K562 (cell line): ENCODE results near the gene SPRING1. TPM values are rescaled to one million over a fixed set of nuclear protein-coding genes. Genes with fewer than 3 reads are reported as not detected.

Experiments
- ATAC-seq: fragments of 200-7000 bp; cut with Tn5 transposase; 3 replicates; pipeline ENCODE4 v1.9.1; 2020; ENCODE audit warnings: moderate library complexity
- BruUV-seq: library from RNA; stranded (reverse); fragments of 400-500 nt; replicated peaks from 2 replicates; lab custom pipeline; 2021; lab: Mats Ljungman, UMichigan
- CTCF ChIA-PET: fragments of 300-600 bp; formaldehyde crosslinking; extraction: SDS; loops from one replicate; lab custom pipeline; 2021; ENCODE audit warnings: low intra/inter-chr PET ratio; lab: Yijun Ruan, JAX
- POLR2A ChIA-PET: fragments of 300-600, 350-650 bp; sonication (Branson Sonifier 250); formaldehyde crosslinking; extraction: SDS; loops from one replicate; lab custom pipeline; 2021; ENCODE audit warnings: antibody characterized with exemption, inconsistent platforms; lab: Yijun Ruan, JAX
- DNase-seq, 4 experiments: peaks; one replicate each; pipeline versions ENCODE4 v3.0.0 to v3.0.0-alpha.2; 2011 to 2018; ENCODE audit warnings: low spot score in 3 of 4, mixed read lengths in 3 of 4; ENCODE audit errors: extremely low read depth in 1 of 4
- FAIRE-seq: peaks from 2 replicates; lab custom pipeline; 2011; peaks lifted over from hg19 to GRCh38; lab: Jason Lieb, UNC
- H2AFZ ChIP-seq: 2 replicates; pipeline ENCODE4 v1.6.0; 2011; ENCODE audit warnings: low read depth, low read length, control low read depth, inconsistent platforms
- H3K27ac ChIP-seq: fragments of 200-600 bp; 3 replicates; pipeline ENCODE4 v1.8.0; 2011; ENCODE audit warnings: low read depth, mild to moderate bottlenecking, control low read depth, inconsistent platforms, low read length, moderate library complexity, mixed read lengths; ENCODE audit errors: extremely low read depth
- H3K27me3 ChIP-seq, 2 experiments: fragments of 300-600 bp in 1 of 2; 2 replicates in 1 of 2; 3 replicates in 1 of 2; pipeline versions ENCODE4 v1.6.0 to v1.8.0; 2011; ENCODE audit warnings: inconsistent platforms in 2 of 2, low read length in 2 of 2, mild to moderate bottlenecking in 1 of 2, mixed read lengths in 1 of 2, moderate library complexity in 1 of 2; ENCODE audit not compliant: control insufficient read depth in 2 of 2, insufficient read depth in 2 of 2
- H3K36me3 ChIP-seq: fragments of 300-600 bp; 3 replicates; pipeline ENCODE4 v1.8.0; 2011; ENCODE audit warnings: mild to moderate bottlenecking, low read length, inconsistent platforms; ENCODE audit not compliant: control insufficient read depth, insufficient read depth
- H3K4me1 ChIP-seq, 2 experiments: fragments of 200-600 bp in 1 of 2; replicated peaks in 1 of 2; 2 replicates in 1 of 2; 3 replicates in 1 of 2; pipeline versions ENCODE4 v1.5.1 to v1.8.0; 2011; ENCODE audit warnings: inconsistent platforms in 2 of 2, low read length in 2 of 2, mild to moderate bottlenecking in 1 of 2, mixed read lengths in 1 of 2, moderate library complexity in 1 of 2; ENCODE audit not compliant: control insufficient read depth in 2 of 2, insufficient read depth in 2 of 2
- H3K4me2 ChIP-seq: 2 replicates; pipeline ENCODE4 v1.6.1; 2011; ENCODE audit warnings: low read length, control low read depth, inconsistent platforms, mixed read lengths; ENCODE audit not compliant: insufficient read depth
- H3K4me3 ChIP-seq: fragments of 200-600 bp; sonication (generic), shearing (Covaris generic); 2 replicates; pipeline ENCODE4 v1.5.1; 2016; ENCODE audit warnings: control low read depth, inconsistent platforms
- H3K79me2 ChIP-seq: fragments of 200-600 bp; 3 replicates; pipeline ENCODE4 v1.8.0; 2011; ENCODE audit warnings: low read length, inconsistent platforms; ENCODE audit not compliant: control insufficient read depth, insufficient read depth
- H3K9ac ChIP-seq, 2 experiments: 2 replicates each; pipeline versions ENCODE4 v1.6.0 to v1.6.1; 2011; ENCODE audit warnings: low read depth in 2 of 2, low read length in 2 of 2, control low read depth in 1 of 2, inconsistent platforms in 1 of 2, mild to moderate bottlenecking in 1 of 2, mixed read lengths in 1 of 2; ENCODE audit not compliant: insufficient read depth in 1 of 2
- H3K9me1 ChIP-seq: one replicate; pipeline ENCODE4 v1.6.0; 2011; ENCODE audit warnings: inconsistent platforms, mild to moderate bottlenecking, low read length, moderate library complexity; ENCODE audit not compliant: control insufficient read depth, insufficient read depth
- H3K9me3 ChIP-seq: replicated peaks from 2 replicates; pipeline ENCODE4 v1.5.1; 2011; ENCODE audit warnings: low read depth, low read length, inconsistent platforms; ENCODE audit not compliant: control insufficient read depth, insufficient read depth
- H4K20me1 ChIP-seq: replicated peaks from 2 replicates; pipeline ENCODE4 v1.6.1; 2011; ENCODE audit warnings: low read length, inconsistent platforms, mixed read lengths; ENCODE audit not compliant: control insufficient read depth, insufficient read depth
- GATAD2B ChIP-seq: fragments of 450-650 bp; IDR thresholded peaks from 2 replicates; pipeline ENCODE4 v1.6.1; 2017; ENCODE audit warnings: mild to moderate bottlenecking, borderline replicate concordance
- HMGN3 ChIP-seq: IDR thresholded peaks from 2 replicates; pipeline ENCODE4 v1.6.1; 2011; ENCODE audit warnings: borderline replicate concordance, low read depth, mild to moderate bottlenecking, mixed read lengths, low read length; ENCODE audit not compliant: insufficient read length; ENCODE audit errors: extremely low read depth
- JUND ChIP-seq, 2 experiments: IDR thresholded peaks; 2 replicates in 1 of 2; 3 replicates in 1 of 2; pipeline ENCODE4 v1.6.1; 2011; ENCODE audit warnings: borderline replicate concordance in 2 of 2, low read depth in 2 of 2, low read length in 2 of 2, improper control_type of control experiment in 1 of 2, missing biosample characterization in 1 of 2, missing genetic modification characterization in 1 of 2, missing genetic modification reagents in 1 of 2
- MCM5 ChIP-seq: fragments of 450-650 bp; IDR thresholded peaks from 2 replicates; pipeline ENCODE4 v1.6.1; 2016; ENCODE audit warnings: low read depth
- SNIP1 ChIP-seq: fragments of 450-650 bp; IDR thresholded peaks from 2 replicates; pipeline ENCODE4 v1.7.1; 2017; ENCODE audit warnings: low read depth, mild to moderate bottlenecking
- SOX6 ChIP-seq: fragments of 450-650 bp; IDR thresholded peaks from 2 replicates; pipeline ENCODE4 v1.6.1; 2014; ENCODE audit warnings: mild to moderate bottlenecking
- WGBS: fragments of 100-300 bp; shearing (Covaris generic); methylation state at CpG from one replicate; pipeline ENCODE4 v1.1.6; 2016; ENCODE audit warnings: low coverage, mixed read lengths; ENCODE audit not compliant: insufficient coverage; ENCODE audit errors: missing lambda C conversion rate; 5-methylcytosine and 5-hydroxymethylcytosine counted together
- in situ Hi-C: fragments of 300-500 bp; cut with MboI; formaldehyde crosslinking; loops from 4 replicates; pipeline ENCODE4 v1.15.0; 2018; ENCODE audit warnings: inconsistent platforms, mixed read lengths
- intact Hi-C: fragments of 100-400 bp; cut with micrococcal nuclease; formaldehyde crosslinking; loops from 2 replicates; pipeline ENCODE4 v1.14.2; 2022
- polyA plus RNA-seq, 8 experiments: library from polyadenylated mRNA; depleted of rRNA in 4 of 8; stranded (reverse) in 5 of 8; unstranded in 3 of 8; fragments of >200 nt; fragmentation: Nextera tagmentation in 2 of 8; fragmentation: Illumina TruSeq in 1 of 8; extraction: Ambion mirVana in 2 of 8; extraction: Trizol in 1 of 8; gene quantifications; 2 replicates each; pipeline versions ENCODE4 v1.2.1 to v1.2.3, GENCODE V29; 2011 to 2014; ENCODE audit warnings: inconsistent platforms in 1 of 8, missing spikeins in 1 of 8
- total RNA-seq, 7 experiments: library from RNA; depleted of rRNA in 6 of 7; stranded (reverse); fragments of >200 nt in 6 of 7; fragmentation: Illumina TruSeq in 2 of 7; extraction: Trizol in 2 of 7; gene quantifications; 2 replicates each; pipeline versions ENCODE4 v1.2.1 to v1.2.3, GENCODE V29; 2011 to 2021; ENCODE audit warnings: low replicate concordance in 1 of 7
- TF ChIP-seq, protein P1 (sequence below): fragments of 450-650 bp; IDR thresholded peaks from 2 replicates; pipeline ENCODE4 v1.6.1; 2016; ENCODE audit warnings: antibody characterized with exemption

SPRING1 gene
- total and polyA plus RNA-seq, 9 of the 15 experiments (the other 6 are each of a cell fraction or from before 2014, with no cell fraction given) = 1.1 to 20.0 (median 8.0) TPM

DNA sequence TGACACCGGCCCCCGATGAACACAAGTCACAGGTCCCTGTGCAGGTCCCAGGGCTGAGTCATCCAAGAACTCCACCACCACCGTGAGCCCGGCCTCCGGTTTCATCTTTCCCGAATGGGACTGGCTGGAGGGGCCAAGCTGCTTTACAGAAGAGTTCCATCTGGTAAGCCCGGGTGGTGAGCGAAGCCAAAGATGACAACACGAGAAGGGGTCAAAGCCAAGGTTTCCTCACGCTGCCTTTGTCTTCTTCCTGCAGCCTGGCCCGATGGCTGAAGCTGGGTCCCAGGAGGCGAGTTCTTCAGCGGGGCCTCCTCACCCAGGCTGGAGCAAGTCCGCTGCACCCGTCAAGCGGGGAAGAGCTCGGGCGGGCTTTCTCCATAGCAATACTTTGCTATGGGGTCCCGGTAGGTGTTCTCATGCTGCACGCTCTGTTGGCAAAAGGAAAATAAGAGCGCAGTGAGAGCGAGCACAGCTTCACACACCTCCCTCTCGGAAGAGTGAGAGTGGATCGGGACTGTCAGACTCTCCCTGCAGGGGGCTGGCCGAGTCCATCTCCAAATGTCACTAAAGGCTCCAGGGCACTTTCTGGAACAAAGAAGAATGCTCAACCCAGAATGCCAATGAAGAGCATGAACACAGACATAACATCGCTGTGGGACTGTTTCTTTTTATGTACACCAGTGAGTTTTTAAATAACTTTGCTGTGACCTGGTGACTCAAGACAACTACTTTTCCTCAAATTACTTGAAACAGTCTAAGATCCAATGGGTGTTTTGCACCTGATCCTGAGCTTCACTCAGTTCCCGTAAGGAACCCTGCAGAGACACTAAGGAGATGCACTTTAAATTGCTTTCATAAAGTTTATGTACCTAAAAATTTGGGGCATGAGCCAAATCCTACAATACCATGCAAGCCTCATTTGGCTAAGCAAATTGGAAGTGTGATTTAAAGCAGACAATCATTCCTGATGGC lies 20.1 kb downstream of the SPRING1 start:
- ChIA-PET CTCF (no interaction called here), POLR2A (no interaction called here)
- Histone ChIP-seq H4K20me1 (0 out of 2 replicates have a peak, but pooled peaks cover 4% of the 10 kb centered on the region), H3K27ac (no peak overlapping the region), H3K9me3 (no peaks in the 10 kb centered on the region), H3K4me1 (no peaks in the 10 kb centered on the region), H3K9me1 (no peaks in the 10 kb centered on the region), H3K4me3 (no peak overlapping the region), H2AFZ (no peak overlapping the region), H3K4me2 (no peak overlapping the region), H3K9ac (no peak overlapping the region; a peak in 1 of 4 replicates), H3K36me3 (peaks cover 42% of the 10 kb centered on the region; the same call in 2 of the 3 replicates), H3K79me2 (no peaks in the 10 kb centered on the region), H3K27me3 (no peaks in the 10 kb centered on the region)
- BruUV-seq = no TSS peak
- in situ Hi-C loops = loop anchor here (25.0 kb wide), 1 partner anchor 245 kb away; no protein-coding TSS in a partner anchor
- WGBS = 85% methylated on average over 27 of the region's 27 CpGs
- intact Hi-C loops = no loop called here
- FAIRE-seq (no peak), DNase-seq (no peak), ATAC-seq (no peak)
- TF ChIP-seq SNIP1 = no peak
- TF ChIP-seq MCM5 = no peak
- no peak for TF ChIP-seq GATAD2B
- TF ChIP-seq HMGN3 = no peak
- no peak for TF ChIP-seq SOX6
- no peak for TF ChIP-seq JUND (IDR thresholded peaks at IDR 0.05; ENCODE audit: borderline replicate concordance, low read depth, low read length)
- TF ChIP-seq JUND (tag; IDR thresholded peaks at IDR 0.05; ENCODE audit: borderline replicate concordance, low read depth, low read length) = no peak
- TF ChIP-seq, protein P1, sequence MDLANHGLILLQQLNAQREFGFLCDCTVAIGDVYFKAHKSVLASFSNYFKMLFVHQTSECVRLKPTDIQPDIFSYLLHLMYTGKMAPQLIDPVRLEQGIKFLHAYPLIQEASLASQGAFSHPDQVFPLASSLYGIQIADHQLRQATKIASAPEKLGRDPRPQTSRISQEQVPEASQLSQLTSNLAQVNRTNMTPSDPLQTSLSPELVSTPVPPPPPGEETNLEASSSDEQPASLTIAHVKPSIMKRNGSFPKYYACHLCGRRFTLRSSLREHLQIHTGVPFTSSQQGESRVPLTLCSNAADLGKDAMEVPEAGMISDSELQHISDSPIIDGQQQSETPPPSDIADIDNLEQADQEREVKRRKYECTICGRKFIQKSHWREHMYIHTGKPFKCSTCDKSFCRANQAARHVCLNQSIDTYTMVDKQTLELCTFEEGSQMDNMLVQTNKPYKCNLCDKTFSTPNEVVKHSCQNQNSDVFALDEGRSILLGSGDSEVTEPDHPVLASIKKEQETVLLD = no peak
